Measurements from ENCODE around the gene SNX17.

DNA sequence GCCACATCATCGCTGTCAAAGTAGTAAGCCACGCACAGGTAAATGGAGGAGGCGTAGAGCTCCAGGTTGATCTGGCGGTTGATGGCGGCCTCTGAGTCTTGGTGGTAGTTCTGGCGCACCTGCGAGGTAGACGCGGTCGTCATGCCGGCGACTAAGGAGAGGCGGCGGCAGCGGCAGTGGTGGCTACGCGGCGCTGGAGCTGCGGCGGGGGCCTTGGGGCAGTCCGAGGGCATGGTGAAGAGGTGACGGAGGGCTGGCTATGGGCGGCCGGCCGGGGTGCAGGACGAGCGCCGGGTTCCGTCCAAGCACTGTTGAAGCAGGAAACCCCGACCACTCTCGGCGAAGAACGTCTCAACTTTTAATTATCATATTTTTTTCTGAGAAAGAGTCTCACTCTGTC is 22.8 kb downstream of the SNX17 start:
- TF ChIP-seq, protein P1, sequence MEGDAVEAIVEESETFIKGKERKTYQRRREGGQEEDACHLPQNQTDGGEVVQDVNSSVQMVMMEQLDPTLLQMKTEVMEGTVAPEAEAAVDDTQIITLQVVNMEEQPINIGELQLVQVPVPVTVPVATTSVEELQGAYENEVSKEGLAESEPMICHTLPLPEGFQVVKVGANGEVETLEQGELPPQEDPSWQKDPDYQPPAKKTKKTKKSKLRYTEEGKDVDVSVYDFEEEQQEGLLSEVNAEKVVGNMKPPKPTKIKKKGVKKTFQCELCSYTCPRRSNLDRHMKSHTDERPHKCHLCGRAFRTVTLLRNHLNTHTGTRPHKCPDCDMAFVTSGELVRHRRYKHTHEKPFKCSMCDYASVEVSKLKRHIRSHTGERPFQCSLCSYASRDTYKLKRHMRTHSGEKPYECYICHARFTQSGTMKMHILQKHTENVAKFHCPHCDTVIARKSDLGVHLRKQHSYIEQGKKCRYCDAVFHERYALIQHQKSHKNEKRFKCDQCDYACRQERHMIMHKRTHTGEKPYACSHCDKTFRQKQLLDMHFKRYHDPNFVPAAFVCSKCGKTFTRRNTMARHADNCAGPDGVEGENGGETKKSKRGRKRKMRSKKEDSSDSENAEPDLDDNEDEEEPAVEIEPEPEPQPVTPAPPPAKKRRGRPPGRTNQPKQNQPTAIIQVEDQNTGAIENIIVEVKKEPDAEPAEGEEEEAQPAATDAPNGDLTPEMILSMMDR (IDR thresholded peaks at IDR 0.05): no peak
- TF ChIP-seq POLR2AphosphoS5 (IDR thresholded peaks at IDR 0.05; ENCODE audit: low read depth, low read length) (no peak), REST (IDR thresholded peaks at IDR 0.05; ENCODE audit: insufficient read depth in 1 of 2, low read depth in 2 of 2, low read length in 1 of 2) (no peak), SIN3A (IDR thresholded peaks at IDR 0.05; ENCODE audit: borderline replicate concordance, insufficient read depth, low read depth, low read length) (no peak)
